ENCODE measurements around the gene ZC3H7B. TPM values are rescaled to one million over a fixed set of nuclear protein-coding genes. Genes with fewer than 3 reads are reported as not detected.

The ZC3H7B gene
- total and polyA plus RNA-seq, 7 donors = 13.2 to 43.3 (median 24.3) TPM

GRCh38 chr22:41308544-41308947 lies 7.2 kb downstream of the ZC3H7B start:
- Histone ChIP-seq H3K27me3 (no peaks in the 10 kb centered on the region), H3K9me3 (no peaks in the 10 kb centered on the region), H3K4me3 (no peak overlapping the region), H3K27ac (peak overlapping the region in 3 of 4 donors; percentile 42 to 73 (median 71)), H3K36me3 (peaks cover 0 to 5% (median 0%) of the 10 kb centered on the region in 4 donors), H3K4me1 (peaks cover 0 to 26% (median 17%) of the 10 kb centered on the region in 4 donors)
- intact Hi-C loops (cut with DNase I) = no loop called here
- WGBS, 2 donors = 47 to 78% methylated on average over 7 of the region's 7 CpGs
- DNase-seq = no peak
- no peak for TF ChIP-seq CTCF (IDR thresholded peaks at IDR 0.05)
- no peak for TF ChIP-seq POLR2A (IDR thresholded peaks at IDR 0.05)
- TF ChIP-seq POLR2AphosphoS5 (IDR thresholded peaks at IDR 0.05) = no peak
- TF ChIP-seq EP300 (IDR thresholded peaks at IDR 0.05) = no peak

GRCh38 chr22:41310336-41310735 lies 9.0 kb downstream of the ZC3H7B start:
- H3K36me3 ChIP-seq = peaks cover 0 to 5% (median 0%) of the 10 kb centered on the region in 4 donors
- intact Hi-C loops (cut with DNase I) = no loop called here

GRCh38 chr22:41311487-41311886 lies 10.2 kb downstream of the ZC3H7B start:
- 90 to 91% methylated on average over 5 of the region's 5 CpGs for WGBS, 2 donors
- DNase-seq = no peak
- H3K27me3 ChIP-seq = no peaks in the 10 kb centered on the region
- peaks cover 0 to 16% (median 5%) of the 10 kb centered on the region in 4 donors for H3K4me1 ChIP-seq
- intact Hi-C loops (cut with DNase I) = no loop called here
- H3K36me3 ChIP-seq = peaks cover 0 to 5% (median 0%) of the 10 kb centered on the region in 4 donors
- H3K9me3 ChIP-seq = no peaks in the 10 kb centered on the region
- H3K27ac ChIP-seq = no peak overlapping the region
- no peak overlapping the region for H3K4me3 ChIP-seq
- no peak for TF ChIP-seq CTCF (IDR thresholded peaks at IDR 0.05)

More at GRCh38 chr22:41310336-41310735, 9.0 kb downstream of the ZC3H7B start:
- TF ChIP-seq POLR2AphosphoS5 (IDR thresholded peaks at IDR 0.05) (no peak), POLR2A (IDR thresholded peaks at IDR 0.05) (no peak), EP300 (IDR thresholded peaks at IDR 0.05) (no peak), CTCF (IDR thresholded peaks at IDR 0.05) (no peak)
- no peak for DNase-seq
- no peaks in the 10 kb centered on the region for H3K9me3 ChIP-seq
- WGBS, 2 donors = 88 to 92% methylated on average over 1 of the region's 1 CpG
- no peak overlapping the region for H3K4me3 ChIP-seq
- H3K4me1 ChIP-seq = peaks cover 0 to 21% (median 10%) of the 10 kb centered on the region in 4 donors
- no peak overlapping the region for H3K27ac ChIP-seq
- H3K27me3 ChIP-seq = no peaks in the 10 kb centered on the region

- H3K27ac ChIP-seq = no peak overlapping the region
- DNase-seq = no peak
- H3K9me3 ChIP-seq = no peaks in the 10 kb centered on the region
- no peak overlapping the region for H3K4me3 ChIP-seq
- 97% methylated on average over 8 of the region's 8 CpGs for WGBS, 2 donors
- H3K27me3 ChIP-seq = no peaks in the 10 kb centered on the region
- peaks cover 0 to 5% (median 0%) of the 10 kb centered on the region in 4 donors for H3K36me3 ChIP-seq
- H3K4me1 ChIP-seq = no peaks in the 10 kb centered on the region
- intact Hi-C loops (cut with DNase I) = no loop called here
- TF ChIP-seq EP300 (IDR thresholded peaks at IDR 0.05) (no peak), POLR2AphosphoS5 (IDR thresholded peaks at IDR 0.05) (no peak), CTCF (IDR thresholded peaks at IDR 0.05) (no peak), POLR2A (IDR thresholded peaks at IDR 0.05) (no peak)
Measured at GRCh38 chr22:41314821-41315220, 13.5 kb downstream of the ZC3H7B start.

- H3K27ac ChIP-seq = no peak overlapping the region
- H3K36me3 ChIP-seq = peaks cover 0 to under 1% (median 0%) of the 10 kb centered on the region in 4 donors
- no peak for DNase-seq
- no peak overlapping the region for H3K4me3 ChIP-seq
- H3K27me3 ChIP-seq = no peaks in the 10 kb centered on the region
- intact Hi-C loops (cut with DNase I) = no loop called here
- no peaks in the 10 kb centered on the region for H3K9me3 ChIP-seq
- TF ChIP-seq CTCF (IDR thresholded peaks at IDR 0.05) = no peak
- no peak for TF ChIP-seq EP300 (IDR thresholded peaks at IDR 0.05)
- TF ChIP-seq POLR2AphosphoS5 (IDR thresholded peaks at IDR 0.05) = no peak
- TF ChIP-seq POLR2A (IDR thresholded peaks at IDR 0.05) = no peak
- WGBS, 2 donors = 78 to 82% methylated on average over 1 of the region's 1 CpG
- no peaks in the 10 kb centered on the region for H3K4me1 ChIP-seq
Measured at GRCh38 chr22:41315586-41315985, 14.3 kb downstream of the ZC3H7B start.
